ENCODE results near the gene ABCC4.
"Not testable (repeated sequence)": the region's sequence is repeated elsewhere in the genome, so short reads cannot be mapped to it uniquely, and the experiment has no call there.

The ABCC4 gene

GRCh38 chr13:95298971-95299621 is 2.2 kb downstream of the ABCC4 start:
- DNase-seq: peak; percentile 80

- no peak for DNase-seq
Observed at GRCh38 chr13:95298169-95298965, 2.9 kb downstream of the ABCC4 start.

- no peak for DNase-seq
Observed at GRCh38 chr13:95296326-95296925, 4.8 kb downstream of the ABCC4 start.

- DNase-seq: peak; percentile 65
Observed at GRCh38 chr13:95295026-95295425, 6.2 kb downstream of the ABCC4 start.

- no peak for DNase-seq
Observed at GRCh38 chr13:95292622-95293021, 8.6 kb downstream of the ABCC4 start.

- not testable (repeated sequence) for DNase-seq
Observed at GRCh38 chr13:95289901-95290300, 11.3 kb downstream of the ABCC4 start.

- no peak for DNase-seq
Observed at GRCh38 chr13:95289020-95289444, 12.2 kb downstream of the ABCC4 start.

GRCh38 chr13:95284436-95284835 is 16.8 kb downstream of the ABCC4 start:
- no peak for DNase-seq

GRCh38 chr13:95279016-95279415 is 22.2 kb downstream of the ABCC4 start:
- no peak for DNase-seq

GRCh38 chr13:95276037-95276505 is 25.2 kb downstream of the ABCC4 start:
- DNase-seq: no peak

- DNase-seq: peak; percentile 85
Observed at GRCh38 chr13:95275322-95276036, 25.8 kb downstream of the ABCC4 start.

- DNase-seq: not testable (repeated sequence)
Observed at GRCh38 chr13:95273592-95274132, 27.6 kb downstream of the ABCC4 start.

- not testable (repeated sequence) for DNase-seq
Observed at GRCh38 chr13:95272076-95272475, 29.2 kb downstream of the ABCC4 start.

- DNase-seq: peak; percentile 32
Observed at GRCh38 chr13:95269756-95270155, 31.5 kb downstream of the ABCC4 start.

GRCh38 chr13:95268343-95269065 is 32.7 kb downstream of the ABCC4 start:
- DNase-seq: not testable (repeated sequence)

GRCh38 chr13:95267662-95268342 is 33.4 kb downstream of the ABCC4 start:
- peak; percentile 99 for DNase-seq

- no peak for DNase-seq
Observed at GRCh38 chr13:95264225-95264624, 37.0 kb downstream of the ABCC4 start.

- DNase-seq: no peak
Observed at GRCh38 chr13:95262837-95263384, 38.3 kb downstream of the ABCC4 start.

GRCh38 chr13:95261956-95262355 is 39.3 kb downstream of the ABCC4 start:
- no peak for DNase-seq

GRCh38 chr13:95260031-95260525 is 41.2 kb downstream of the ABCC4 start:
- no peak for DNase-seq

- DNase-seq: peak; percentile 54
Observed at GRCh38 chr13:95258619-95259194, 42.5 kb downstream of the ABCC4 start.
